CMK (cell line): ENCODE measurements around the gene KIF1B.
"Not testable (repeated sequence)": the region's sequence is repeated elsewhere in the genome, so short reads cannot be mapped to it uniquely, and the experiment has no call there.

Experiments
- DNase-seq: peaks from one replicate; pipeline ENCODE4 v3.0.0-alpha.2; 2010; ENCODE audit warnings: low read depth

The KIF1B gene

DNA sequence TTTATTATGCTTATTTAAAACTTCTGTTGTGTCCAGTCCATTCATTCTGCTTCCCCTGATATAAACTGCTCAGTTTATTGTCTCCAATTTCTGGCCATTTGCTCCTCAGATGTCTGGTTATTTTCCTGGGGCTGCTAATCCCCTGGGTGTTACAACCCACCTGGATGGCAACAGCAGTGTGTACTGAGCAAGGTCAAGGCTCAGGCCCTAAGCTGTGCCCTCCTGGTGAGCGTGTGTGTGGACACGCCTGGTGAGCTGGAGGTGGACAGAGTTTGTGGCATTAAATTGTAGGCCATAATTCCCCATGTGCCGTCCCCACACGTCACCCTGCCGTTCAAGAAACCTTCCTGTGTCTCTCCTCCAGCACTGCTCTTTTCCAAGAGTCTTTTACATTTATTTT, 18.1 kb upstream of the KIF1B start:
- DNase-seq: no peak

DNA sequence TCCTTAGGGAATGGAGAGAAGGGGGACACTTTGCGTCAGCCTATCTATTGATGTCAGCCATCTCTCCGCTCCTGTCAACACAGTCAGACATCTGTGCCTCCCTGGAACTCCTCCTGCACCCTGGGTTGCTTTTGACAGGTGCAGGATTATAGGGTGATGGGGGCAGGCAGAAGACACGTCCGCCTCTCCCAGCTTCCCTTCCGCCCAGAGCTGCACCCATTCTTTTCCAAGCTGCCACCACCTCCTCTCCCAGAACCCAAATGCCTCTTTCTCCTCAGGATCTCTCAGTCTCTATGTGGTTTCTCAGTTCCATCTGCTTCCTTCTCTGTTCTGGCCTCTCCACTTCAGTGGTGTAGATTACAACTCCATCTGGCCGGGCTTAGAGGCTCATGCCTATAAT, 17.1 kb upstream of the KIF1B start:
- DNase-seq: no peak

DNA sequence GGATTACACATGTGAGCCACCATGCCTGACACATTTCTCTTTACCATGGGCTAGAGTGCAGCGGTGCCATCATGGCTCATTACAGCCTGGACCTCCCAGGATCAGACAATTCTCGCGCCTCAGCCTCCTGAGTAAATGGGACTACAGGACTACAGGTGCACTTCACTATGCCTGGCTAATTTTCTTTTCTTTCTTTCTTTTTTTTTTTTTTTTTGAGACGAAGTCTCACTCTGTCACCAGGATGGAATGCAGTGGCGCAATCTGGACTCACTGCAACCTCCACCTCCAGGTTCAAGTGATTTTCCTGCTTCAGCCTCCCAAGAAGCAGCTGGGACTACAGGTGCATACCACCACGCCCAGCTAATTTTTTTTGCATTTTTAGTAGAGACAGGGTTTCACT, 14.8 kb upstream of the KIF1B start:
- DNase-seq: no peak

DNA sequence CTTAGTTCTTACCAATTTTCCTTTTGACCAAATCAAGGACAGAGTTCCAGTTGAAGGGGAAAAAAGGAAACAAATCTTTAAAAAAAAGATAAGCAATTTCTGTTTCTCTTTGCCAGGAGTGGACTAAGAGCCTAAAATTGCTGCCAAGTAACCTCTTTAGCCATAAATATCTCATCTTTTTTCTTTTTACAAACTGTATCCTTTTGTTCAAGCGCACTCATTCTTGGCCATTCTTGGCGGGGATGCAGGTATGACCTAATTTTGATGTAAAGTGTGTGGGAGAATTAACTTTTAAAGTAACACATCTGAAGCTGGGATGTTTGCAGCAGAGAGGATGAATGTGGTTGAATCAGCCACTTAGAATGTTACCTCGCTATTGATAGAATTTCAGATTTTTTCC, 13.4 kb upstream of the KIF1B start:
- no peak for DNase-seq

DNA sequence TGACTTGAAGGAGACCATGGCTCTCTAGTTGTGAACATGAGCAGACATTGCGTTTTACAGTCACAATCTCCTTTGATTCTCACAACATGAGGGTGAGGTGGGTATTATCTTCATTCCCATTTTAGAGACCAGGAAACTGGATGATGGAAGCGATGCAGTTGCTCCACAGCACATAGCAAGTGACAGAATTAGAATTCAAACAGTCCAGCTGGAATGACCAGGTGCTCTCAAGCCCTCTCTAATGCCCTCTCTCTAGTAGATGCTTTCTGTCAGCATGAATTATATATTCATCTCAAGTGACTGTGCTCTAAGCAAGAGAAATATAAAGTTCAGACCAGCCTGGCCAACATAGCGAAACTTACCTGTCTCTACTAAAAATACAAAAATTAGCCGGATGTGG, 9.8 kb upstream of the KIF1B start:
- DNase-seq: no peak

DNA sequence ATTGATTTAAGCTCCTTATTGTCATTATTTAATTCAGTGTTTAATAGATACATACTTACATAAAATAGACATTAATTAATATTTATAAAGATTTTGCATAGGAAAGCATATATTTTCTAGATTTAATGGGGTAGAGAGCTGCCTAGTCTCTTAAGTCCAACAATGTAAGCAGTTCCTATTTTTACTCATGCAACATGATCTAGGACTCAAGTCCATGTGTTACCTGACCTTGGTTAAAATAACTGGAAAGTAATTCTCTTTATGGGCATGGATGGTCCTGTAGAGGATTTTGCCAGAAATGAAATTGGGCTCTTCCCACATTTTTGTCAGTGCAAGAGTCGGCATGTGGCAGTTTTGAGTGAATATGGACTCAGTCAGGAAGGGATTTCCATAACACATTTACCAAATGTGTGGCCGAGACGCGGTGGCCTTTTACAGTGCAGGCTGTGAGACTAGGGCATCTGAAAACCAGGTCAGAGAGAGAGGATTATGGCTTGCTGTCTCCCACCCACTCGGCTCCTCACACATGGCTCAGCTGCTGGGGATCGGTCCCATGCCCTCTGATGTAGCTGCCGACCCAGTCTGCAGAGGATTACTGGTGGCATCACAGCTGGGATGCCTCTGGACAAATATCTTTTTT, 6.2 kb upstream of the KIF1B start:
- no peak for DNase-seq

DNA sequence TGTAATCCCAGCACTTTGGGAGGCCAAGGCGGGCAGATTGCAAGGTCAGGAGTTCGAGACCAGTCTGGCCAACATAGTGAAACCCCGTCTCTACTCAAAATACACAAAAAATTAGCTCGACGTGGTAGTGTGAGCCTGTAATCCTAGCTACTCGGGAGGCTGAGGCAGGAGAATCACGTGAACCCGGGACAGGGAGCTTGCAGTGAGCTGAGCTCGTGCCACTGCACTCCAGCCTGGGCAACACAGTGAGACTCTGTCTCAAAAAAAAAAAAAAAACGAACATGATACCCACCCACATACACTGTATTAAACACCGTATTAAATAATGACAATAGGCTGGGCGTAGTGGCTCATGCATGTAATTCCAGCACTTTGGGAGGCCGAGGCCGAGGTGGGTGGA, 5.2 kb upstream of the KIF1B start:
- DNase-seq: not testable (repeated sequence)

DNA sequence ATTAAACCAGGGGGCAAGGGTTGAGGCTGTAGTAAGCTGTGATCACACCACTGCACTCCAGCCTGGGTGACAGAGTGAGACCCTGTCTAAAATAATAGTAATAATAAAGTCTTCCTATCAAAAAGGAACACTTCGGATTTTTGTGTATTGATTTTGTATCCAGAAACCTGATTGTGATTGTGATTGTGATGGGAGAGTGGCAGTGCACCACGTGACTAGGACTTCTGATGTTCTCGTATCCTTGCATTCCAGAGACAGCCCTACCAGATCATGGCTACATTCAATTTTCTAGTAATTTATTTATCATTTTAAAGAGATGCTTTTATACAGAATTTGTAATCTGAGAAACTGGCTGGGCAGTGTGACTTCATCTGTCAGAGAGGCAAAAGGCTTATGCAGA, 2.6 kb upstream of the KIF1B start:
- DNase-seq: no peak

DNA sequence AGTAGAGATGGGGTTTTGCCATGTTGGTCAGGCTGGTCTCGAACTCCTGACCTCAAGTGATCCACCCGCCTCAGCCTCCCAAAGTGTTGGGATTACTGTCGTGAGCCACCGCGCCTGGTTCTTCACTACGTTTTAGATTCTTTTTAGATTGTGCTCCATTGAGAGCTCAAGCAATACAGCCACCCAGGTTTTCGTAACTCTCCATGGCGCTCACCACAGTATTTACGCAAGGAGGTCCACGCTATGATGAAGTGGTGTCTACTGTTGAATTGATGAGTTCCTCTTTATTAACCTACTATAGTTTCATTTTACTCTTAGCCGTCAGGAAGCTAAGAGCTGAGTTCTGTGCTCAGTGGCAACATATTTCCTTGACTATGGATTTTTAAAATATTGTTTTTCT, 1.8 kb upstream of the KIF1B start:
- no peak for DNase-seq

DNA sequence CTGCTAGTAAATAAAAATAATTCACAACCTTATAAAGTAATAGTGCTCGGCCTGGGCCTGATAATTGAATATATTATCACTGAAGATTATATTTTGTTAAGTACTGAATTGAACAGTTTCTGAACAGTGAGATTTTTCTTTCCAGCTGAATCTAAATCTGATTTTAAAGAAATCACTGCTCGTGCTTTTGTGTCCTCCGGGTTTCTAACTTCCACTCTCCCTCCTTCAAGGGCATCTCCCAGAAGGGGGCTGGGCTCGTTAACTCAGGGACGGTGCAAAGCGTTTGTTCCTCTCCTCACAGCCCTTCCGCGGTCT, 823 bp upstream of the KIF1B start:
- no peak for DNase-seq

DNA sequence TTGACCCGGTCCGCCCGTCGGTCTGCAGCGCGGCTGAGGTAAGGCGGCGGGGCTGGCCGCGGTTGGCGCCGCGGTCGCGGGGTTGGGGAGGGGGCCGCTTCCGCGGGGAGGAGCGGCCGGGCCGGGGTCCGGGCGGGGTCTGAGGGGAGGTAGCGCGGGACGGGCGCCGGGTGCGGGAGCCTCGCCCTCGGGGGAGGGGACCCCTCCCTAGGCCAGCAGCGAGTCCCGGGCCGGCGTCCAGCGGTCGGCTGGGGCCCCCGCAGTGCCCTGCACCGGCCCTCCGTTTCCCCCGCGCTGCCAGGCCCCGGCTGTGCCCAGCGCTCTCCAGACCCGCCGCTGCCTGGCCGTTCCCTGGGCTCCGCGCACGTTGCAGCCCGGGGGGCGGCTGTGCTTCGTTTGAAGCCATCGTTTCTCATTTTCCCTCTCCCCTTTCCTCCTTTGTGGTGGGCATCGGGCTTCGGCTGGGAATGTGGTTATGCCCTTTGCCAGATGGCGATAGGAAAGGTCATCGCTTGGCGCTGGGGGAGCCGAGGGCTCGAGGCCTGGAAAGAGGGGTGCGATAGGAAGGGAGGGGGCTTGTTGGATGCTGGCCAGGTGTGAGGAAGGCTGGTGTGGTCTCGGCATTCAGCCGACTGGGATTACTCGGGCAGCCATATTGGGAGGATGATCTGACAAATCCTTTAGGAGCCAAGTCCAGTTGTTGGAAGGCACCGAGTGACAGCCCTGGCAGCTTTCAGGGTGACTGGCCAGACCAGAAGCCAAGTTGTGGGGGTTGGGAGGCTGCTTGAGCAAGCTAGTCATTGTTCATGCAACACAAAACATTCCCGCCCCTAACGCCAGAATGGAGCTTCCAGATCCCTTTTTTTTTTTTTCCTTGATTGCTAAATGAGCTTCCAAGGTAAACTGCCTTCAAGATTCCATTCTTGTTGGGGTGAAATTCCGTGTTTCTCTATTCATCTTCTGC, 753 bp downstream of the KIF1B start:
- peak; percentile 34 for DNase-seq

DNA sequence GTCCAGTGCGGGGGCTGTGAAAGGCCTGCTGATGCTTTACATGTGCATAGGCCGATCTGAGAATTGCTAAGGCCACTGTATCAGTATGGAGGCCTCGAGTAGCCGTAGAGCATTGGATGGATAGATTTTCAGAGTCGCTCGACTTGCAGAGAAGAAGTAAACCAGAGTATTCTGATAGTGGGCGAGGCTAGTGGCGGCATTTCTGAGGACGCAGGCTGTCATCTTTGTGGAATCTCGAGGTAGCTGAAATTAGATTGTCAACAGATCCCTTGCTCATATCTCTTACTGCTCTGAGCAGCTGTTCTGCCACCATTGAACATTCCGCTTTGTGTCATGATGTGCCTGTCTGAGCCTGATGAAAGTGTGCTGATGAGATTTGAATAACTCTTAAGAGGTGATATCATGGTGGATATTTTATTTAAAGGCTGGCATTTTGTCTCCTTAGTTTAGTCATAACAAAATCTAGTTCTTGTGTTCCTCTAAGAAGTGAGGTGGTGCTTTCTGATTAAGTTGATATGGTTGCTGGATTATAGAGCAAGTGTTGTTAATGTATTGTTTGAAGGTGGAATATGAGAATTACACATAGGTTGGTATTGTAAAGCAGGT, 1.5 kb downstream of the KIF1B start:
- DNase-seq: no peak

DNA sequence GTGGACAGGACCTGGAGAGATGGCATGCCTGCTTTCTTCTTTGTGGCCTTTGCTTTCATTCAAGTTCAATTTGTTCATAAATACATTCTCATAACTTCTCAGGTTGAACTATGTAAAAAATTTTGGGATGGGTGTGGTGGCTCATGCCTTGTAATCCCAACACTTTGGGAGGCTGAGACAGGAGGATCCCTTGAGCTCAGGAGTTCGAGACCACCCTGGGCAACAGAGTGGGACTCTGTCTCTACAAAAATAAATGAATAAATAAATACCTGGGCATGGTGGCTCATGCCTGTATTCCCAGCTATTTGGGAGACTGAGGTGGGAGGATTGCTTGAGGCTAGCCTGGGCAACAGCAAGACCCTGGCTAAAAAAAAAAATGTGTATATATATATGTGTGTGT, 2.1 kb downstream of the KIF1B start:
- DNase-seq: no peak

DNA sequence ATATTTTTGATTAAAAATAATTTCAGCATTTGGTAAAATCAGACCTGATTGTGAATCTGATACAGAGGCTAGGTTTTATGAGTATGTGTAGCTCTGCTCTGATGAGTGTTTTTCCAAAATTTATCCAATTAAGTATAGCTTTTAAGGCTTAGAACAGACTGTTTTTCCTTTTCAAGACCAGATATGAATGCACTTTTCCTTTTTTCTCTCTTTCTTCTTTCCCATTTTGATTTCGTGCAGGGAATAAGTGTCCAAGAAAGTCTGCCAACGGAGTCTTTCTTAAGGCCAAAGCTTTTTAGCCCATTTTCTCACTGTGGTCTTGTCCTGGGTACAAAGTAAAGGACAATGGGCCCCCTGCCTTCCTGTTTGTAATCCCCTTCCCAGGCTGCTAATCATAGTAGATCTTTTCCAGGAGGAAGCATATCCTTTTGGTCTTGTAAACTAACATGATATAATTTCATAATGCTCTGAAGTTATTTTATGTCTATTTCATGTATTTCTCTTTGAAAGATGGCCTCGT, 2.9 kb downstream of the KIF1B start:
- no peak for DNase-seq

DNA sequence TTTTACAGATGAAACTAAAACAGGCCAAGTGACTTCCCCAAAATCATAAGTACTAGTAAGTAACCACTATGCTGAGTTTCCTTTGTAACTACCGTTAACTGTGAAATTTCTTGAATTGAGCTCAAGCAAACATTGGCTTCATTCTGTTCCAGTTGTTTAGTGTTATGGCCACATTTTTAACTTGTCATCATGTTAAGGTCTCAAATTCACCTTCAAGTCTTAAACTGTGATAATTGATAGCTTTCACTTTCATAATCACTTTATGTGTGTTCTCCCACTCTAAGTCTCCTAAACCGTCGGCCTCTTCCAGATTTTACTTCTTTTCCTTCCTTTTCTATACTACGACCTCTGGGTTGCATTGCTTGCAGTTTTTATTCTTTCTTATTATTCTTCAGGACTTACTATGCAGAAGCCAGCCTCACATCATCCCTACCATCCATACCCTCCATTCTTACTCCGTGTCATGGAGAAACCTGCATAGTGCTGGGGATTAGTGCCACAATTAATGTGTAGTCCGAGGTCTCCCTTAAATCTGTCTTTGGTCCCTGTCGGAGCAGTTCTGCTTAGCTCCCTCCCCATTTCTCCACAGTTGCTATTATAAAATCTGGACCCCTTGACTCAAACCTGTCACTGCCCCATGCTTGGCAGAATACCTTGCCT, 5.8 kb downstream of the KIF1B start:
- no peak for DNase-seq

DNA sequence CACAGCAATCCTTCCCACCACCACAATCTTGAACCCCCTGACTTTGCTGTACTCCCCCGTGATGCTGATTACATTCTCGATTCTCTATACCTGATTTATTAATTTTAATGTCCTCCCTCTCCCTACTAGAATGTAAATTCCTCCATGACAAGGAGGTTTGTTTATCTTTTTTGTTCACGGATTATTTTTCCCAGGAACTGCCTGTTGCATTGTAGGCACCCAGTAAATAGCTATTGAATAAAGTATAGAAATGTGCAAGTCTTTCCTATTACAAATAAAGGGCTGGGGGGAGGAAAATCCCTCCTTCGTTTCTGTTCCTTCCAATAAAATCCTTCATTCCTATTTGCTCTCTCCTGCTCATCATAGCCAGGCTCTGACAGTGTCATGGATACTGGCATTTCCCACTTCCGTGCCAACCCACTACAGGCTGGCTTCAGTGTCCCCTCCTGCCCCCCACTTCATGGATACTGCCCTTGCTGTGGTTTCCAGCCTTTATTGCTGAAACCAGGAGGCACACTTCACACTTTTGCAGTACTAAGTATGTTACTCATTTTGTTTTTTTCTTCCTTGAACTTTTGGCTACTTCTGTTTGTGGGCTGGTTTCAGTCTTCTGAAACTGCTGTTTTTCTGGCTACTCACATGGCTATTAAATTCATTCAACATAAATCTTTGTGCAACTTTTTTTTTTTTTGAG, 7.5 kb downstream of the KIF1B start:
- no peak for DNase-seq

DNA sequence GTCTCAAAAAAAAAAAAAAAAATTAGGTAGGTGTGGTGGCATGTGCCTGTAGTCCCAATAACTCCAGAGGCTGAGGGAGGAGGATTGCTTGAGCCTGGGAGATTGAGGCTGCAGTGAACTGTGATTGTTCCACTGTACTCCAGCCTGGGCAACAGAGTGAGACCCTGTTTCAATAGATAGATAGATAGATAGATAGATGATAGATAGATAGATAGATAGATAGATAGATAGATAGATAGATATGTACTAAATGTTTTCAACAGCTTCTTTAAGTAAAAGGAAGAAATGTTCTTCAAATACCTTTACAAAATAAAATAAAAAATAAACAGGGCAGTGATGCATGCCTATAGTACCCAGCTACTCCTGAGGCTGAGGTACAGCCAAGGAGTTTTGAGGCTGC, 9.8 kb downstream of the KIF1B start:
- DNase-seq: no peak

DNA sequence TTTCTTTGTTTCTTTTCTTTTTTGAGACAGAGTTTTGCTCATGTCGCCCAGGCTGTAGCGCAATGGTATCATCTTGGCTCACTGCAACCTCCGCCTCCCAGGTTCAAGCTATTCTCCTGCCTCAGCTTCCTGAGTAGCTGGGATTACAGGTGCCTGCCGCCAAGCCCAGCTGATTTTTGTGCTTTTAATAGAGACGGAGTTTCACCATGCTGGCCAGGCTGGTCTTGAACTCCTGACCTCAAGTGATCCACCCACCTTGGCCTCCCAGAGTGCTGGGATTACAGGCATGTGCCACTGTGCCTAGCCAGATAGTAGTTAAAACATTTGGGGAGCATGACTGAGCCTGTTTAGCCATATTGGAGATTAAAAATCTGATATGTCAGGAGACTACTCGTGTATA, 10.3 kb downstream of the KIF1B start:
- not testable (repeated sequence) for DNase-seq

DNA sequence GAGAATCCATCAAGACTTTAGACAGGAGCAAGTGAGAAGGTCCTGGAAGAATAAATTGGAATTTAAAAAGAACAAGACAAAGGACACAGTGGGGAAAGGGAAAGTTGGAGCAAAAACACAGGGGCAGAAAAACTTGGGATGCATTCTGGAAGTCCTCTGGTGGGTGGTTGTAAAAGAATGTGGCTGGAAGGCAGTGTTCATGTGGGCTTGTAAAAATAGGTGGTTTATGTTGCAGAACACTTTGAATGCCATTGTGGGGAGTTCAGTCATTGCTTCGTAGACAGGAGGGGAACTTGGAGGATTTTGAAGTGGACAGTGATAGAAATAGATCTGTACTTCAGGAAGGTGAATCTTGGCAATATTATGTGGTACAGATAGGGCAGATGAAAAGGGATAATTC, 15.2 kb downstream of the KIF1B start:
- DNase-seq: no peak

DNA sequence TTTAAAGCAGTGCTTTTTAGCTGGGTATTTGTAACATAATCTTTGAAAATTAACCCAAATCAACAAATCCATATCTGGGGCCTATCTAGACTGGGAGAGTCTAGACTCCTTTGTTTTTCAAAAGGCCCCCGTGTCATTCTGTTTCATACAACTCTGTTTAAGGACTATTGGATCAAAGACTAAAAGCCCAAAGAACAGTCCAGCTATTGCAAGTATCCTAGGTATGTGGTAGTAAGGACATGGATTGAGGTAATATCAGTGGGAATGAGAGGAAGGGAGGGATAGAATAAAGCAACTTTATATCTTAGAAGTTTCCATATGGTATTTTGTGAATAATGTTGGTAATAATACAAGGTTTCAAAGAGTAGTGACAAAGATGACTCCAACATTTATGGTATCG, 18.2 kb downstream of the KIF1B start:
- DNase-seq: no peak

DNA sequence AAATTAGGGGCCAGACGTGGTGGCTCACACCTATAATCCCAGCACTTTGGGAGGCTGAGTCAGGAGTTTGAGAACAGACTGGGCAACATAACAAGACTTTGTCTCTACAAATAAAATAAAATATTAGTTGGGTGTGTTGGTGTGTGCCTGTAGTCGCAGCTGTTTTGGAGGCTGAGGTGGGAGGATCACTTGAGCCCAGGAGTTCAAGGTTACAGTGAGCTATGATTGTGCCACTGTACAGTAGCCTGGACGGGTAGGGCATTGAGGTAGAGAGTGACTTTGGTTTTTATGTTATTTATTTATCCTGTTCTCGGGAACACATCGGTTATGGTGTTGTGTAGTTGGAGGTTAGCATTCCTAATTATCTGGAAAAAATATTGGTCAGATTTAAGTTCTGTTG, 19.5 kb downstream of the KIF1B start:
- DNase-seq: no peak

DNA sequence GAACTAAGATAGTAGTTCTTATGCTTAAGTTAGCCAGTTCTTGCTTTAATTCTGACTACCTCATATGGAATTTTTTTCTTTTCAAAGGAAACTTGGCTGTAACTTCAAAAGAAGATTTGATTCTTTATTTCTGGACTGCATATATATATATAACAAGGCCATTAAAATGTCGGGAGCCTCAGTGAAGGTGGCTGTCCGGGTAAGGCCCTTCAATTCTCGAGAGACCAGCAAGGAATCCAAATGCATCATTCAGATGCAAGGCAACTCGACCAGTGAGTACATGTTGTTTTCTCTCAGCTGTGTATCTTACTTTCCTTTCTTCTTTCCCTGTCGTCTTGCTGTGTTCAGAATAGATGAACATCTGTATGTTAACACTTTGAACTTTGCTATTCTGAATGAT, 21.8 kb downstream of the KIF1B start:
- no peak for DNase-seq
